ENCODE measurements around the gene MCC. TPM values are rescaled to one million over a fixed set of nuclear protein-coding genes. Genes with fewer than 3 reads are reported as not detected.

MCC gene
- polyA plus RNA-seq, 10 donors, result 12.7 to 22.2 (median 15.2) TPM

DNA sequence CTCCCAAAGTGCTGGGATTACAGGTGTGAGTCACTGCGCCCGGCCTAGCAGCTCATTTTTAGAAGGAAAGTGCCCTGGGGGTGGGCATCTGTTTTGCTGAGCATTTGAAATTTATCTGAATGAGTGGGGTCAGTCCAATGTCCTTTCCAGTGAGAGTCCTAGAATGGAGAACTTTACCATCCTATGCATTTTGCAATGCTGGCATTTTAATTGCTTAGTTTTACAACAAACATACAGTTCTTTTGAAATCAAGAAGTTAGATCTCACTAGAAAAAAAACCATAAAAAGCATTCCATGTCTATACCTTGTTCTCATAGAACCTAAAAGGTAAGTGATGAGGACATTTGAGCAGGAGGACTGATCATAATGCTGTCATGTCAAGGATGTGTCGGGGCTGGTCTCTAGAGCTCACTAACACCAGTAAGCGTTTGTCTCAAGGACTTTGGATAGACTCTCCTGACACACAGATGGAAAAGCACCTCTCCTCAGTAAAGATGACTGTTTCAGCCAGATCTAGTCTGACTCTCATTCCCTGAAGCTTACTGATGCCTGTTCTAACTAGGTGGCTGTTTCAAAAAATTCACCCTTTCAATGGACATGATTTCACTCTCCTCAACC is 427.7 kb downstream of the MCC start:
- DNase-seq, result no peak

DNA sequence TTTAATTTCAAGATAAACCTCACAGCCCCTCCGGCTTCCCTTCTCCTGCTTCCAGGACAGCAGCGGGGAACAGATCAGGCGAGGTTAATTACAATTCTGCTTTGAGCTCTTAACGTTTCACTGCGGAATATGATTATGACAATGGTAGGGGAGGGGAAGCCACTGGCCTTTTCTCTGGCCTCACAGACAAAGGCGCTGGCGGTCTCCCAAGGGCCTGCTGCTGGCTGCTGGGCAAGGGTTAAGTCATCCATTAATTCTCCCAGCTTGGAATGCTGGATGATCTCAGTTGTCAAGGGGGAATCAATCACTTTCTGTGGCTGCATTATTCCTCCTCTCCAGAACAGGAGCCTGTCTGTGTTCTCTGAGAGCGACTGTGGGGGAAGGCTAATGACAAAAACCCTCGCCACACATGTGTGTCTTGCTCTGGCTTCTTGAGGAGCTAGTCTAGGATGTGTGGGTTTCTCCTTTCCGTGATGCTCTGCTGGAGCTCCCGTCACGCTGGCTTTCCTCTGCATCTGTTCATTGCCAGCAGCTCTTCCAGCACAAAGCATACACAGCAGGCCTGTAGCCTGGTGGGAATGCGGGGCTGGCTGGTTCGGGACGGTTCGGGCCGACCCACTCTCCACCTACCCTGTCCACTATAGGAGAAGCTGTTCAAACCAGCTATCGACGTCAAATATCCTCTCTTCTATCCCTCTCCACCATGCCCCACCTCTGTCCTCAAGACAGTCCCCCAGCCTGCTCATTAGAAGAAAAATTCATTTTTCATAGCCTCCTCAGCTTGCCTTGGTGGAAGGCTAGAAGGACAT is 428.8 kb downstream of the MCC start:
- peak; percentile 64 to 88 (median 86) for DNase-seq

- DNase-seq, result no peak
These were observed 429.5 kb downstream of the MCC start for GRCh38 chr5:113058706-113059226.

DNA sequence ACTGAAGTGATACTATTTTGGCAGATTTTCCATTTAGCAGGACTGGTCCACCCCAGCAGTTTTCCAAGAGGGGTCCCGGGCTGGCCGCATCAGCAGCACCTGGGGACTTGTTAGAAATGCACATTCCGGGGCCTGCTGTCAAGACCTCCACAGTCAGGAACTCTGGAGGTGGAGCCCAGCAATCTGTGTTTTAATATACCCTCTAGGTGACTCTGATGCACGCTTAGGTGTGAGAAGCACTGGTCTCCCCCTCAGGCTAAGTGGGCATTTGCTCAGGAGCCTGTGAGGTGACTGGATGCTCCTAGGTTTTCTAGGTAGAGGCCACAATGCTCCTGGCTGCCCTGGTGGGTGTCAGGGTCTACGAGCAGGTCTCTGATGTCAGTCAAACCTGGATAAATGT is 430.0 kb downstream of the MCC start:
- DNase-seq, result no peak

DNA sequence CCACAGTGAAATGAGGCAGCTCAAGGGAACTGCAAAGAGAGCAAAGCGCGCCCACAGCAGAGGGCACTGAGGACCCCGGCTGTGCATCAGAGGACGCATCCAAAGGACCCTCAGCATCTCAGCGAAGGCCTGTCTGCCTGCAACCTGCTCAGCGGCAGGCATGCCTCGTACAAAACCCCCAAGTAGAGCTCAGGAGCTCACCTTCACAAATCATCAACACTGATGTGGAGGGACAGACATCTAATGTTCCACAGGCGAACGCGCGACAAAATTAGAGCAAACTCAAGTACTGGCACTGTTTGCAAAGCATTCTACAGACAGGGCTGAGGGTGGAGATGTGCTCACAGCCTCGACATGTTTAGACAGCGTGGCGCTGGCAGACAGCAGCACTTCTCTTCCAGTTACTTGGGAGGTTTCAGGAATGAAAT is 430.7 kb downstream of the MCC start:
- DNase-seq, result no peak

DNA sequence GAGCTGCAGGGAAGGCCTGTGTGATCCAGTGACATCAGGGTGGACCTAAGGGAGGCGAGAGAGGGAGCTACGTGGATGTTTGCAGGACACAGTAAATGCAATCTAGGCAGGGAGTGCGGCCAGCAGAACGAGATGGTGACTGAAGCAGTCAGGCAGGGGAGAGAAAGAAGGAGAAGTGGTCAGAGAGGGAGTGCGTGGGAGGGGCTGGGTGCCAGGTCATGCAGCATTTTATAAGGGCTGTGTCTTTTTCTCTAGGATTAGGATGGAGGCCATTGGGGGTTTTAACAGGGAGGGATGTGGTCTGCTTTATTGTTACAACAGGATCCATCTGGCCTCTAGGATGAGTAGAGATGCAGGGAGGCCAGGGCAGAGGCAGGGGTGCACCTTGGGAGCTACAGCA is 431.3 kb downstream of the MCC start:
- DNase-seq, result no peak

GRCh38 chr5:113054899-113055298 is 433.4 kb downstream of the MCC start:
- DNase-seq, result no peak

DNA sequence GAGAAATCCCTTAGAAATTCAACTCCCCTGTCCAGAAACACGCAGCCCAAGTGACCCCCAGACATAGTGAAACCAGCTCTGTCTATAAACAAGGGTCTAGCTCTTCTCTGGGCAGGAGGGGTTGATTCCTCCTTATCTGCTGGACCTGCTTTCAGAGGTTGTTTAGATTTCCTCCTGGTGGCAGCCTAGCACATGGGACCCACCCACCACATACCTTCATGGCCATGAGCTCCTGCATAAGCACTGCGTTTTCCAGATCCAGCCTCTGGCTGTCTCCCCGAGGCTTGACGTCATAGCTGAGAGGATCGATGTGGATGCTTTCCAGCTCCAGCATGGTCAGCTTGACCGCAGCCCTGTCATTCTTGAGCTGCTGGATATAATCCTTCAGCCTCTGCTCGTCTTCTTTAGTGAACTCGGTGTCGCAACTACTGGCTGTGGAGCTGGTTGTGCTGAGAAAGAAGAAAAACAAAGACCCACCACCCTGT is 434.7 kb downstream of the MCC start:
- no peak for DNase-seq

- no peak for DNase-seq
These were observed 436.0 kb downstream of the MCC start for GRCh38 chr5:113052041-113052795.

GRCh38 chr5:113050721-113051382 is 437.4 kb downstream of the MCC start:
- peak; percentile 64 to 85 (median 80) for DNase-seq

- no peak for DNase-seq
These were observed 439.3 kb downstream of the MCC start for GRCh38 chr5:113048931-113049330.

- DNase-seq, result no peak
These were observed 440.3 kb downstream of the MCC start for GRCh38 chr5:113047733-113048652.

- no peak for DNase-seq
These were observed 441.0 kb downstream of the MCC start for GRCh38 chr5:113047234-113047633.

DNA sequence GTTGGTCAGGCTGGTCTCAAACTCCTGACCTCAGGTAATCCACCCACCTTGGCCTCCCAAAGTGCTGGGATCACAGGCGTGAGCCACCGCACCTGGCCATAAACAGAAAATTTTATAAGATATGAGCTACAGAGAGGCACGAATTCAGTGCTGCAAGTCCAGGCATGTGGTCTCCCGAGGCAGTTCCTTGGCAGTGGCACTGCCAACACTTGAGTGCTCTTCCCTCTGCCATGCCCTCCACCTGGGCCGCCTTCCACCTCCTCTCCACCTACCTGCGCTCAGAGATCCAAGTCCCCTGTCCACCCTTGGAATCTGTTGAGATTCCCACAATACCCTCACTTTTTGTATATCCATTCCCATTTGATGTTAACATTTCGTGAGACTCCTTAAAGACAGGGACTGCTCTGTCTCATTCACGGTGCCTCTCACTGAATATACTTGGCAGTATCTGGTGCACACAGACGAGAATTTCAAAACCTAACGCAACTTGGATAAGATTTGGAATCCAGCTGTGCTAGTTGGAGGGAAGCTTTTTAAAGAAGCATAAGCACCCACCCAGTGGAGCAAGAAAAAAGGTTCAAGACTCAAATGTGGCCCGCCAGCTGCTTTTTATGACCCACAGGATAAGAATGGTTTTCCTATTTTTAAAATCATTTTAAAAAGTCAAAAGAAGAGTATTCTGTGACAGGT is 443.3 kb downstream of the MCC start:
- DNase-seq, result peak in 1 of 3 donors; percentile 72

- DNase-seq, result no peak
These were observed 444.7 kb downstream of the MCC start for GRCh38 chr5:113043491-113043931.

GRCh38 chr5:113042491-113043243 is 445.6 kb downstream of the MCC start:
- no peak for DNase-seq

DNA sequence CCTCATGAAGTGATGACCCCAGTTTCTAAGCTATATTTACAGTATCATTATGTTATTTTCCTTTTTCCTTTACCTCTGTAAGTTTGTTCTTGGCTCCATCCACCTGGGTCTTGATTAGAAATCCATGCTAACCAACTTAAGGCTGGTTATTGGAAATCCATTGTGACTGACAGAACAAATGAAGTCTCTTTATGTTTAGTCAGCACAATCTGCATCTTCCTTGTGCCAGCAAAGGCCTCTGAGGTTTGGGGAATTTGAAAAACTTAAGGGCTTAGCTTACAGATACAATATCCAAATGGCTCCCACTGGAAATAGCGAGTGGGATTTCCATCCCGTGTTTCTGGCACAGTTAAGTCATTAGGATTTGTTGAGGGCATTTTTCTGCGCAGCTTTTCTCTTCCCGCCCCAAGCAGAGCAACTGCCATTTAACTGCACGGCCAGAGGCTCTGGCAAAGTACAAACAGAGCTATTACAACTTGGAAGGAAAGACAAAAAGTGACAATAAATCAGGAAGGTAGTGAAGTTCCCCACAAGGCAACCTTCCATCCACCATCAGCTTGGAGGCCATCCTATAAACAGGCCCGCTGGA is 447.5 kb downstream of the MCC start:
- peak in 2 of 3 donors; percentile 62 to 80 for DNase-seq

DNA sequence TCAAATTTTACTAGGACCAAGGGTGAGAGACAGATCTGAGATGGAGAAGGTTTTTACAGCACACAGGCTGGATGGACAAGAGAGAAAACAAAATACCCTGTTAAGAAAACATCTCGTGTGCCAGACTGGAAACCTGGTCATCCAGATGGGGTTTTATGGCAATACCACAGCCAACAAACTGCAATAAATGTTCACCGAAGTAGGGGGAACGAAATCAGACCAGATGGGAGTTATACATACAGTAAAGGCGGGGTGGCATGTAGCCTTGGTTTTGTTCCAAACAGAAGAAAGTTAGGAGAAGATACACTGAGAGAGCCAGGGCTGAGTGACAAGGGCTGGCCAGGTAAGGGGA is 448.3 kb downstream of the MCC start:
- no peak for DNase-seq

All from muscle of back (tissue), 11 donors.